Measurements from ENCODE around the gene SEC16B.
"Not testable (repeated sequence)": the region's sequence is repeated elsewhere in the genome, so short reads cannot be mapped to it uniquely, and the experiment has no call there.

SEC16B gene

DNA sequence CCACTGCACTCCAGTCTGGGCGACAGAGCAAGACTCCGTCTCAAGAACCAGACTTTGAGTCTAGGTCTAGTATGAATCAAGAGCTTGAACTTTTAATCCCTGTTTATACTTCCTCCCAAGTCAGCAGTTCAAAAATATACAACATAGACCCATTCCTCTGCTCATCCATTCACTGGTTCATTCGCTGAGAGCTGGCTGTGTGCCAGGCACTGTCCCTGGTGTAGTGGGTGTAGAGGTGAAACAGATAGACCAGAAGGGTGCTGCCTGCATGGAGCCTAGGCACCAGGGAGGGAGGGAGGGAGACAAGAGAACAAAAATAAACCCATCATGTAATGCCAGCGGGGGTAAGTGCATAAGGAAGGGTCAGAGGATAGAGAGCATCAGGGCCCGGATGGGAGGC lies 25.5 kb upstream of the SEC16B start:
- no peak overlapping the region for H3K27ac ChIP-seq
- TF ChIP-seq, protein P1, sequence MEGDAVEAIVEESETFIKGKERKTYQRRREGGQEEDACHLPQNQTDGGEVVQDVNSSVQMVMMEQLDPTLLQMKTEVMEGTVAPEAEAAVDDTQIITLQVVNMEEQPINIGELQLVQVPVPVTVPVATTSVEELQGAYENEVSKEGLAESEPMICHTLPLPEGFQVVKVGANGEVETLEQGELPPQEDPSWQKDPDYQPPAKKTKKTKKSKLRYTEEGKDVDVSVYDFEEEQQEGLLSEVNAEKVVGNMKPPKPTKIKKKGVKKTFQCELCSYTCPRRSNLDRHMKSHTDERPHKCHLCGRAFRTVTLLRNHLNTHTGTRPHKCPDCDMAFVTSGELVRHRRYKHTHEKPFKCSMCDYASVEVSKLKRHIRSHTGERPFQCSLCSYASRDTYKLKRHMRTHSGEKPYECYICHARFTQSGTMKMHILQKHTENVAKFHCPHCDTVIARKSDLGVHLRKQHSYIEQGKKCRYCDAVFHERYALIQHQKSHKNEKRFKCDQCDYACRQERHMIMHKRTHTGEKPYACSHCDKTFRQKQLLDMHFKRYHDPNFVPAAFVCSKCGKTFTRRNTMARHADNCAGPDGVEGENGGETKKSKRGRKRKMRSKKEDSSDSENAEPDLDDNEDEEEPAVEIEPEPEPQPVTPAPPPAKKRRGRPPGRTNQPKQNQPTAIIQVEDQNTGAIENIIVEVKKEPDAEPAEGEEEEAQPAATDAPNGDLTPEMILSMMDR (IDR thresholded peaks at IDR 0.05) = no peak
- no peak for TF ChIP-seq ZFX (IDR thresholded peaks at IDR 0.05; ENCODE audit: borderline replicate concordance)

DNA sequence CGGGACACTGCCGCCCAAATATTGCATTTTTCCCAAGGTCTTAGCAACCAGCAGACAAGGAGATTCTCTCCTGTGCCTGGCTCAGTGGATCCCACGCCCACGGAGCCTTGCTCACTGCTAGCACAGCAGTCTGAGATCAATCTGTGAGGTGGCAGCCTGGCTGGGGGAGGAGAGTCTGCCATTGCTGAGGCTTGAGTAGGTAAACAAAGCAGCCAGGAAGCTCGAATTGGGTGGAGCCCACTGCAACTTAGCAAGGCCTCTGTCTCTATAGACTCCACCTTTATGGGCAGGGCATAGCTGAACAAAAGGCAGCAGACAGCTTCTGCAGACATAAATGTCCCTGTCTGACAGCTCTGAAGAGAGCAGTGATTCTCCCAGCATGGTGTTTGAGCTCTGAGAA lies 16.4 kb upstream of the SEC16B start:
- not testable (repeated sequence) for H3K27ac ChIP-seq

DNA sequence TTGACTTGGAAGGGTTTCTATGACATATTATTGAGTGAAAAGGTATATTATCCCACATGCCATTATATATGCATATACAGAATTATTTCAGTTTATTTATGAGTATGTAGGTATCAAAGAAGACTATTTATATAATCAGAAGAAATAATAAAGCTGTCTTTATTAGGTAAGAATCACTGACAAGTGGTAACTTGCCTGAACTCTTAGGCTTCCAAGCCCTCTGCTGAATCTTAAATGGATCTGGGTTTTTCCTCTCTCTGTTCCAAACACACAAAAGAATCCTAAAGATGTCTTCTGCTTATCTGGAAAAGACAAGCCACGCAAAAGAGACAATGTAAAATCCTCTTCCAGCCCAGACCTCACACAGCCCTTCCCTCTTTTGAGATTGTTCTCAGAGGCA lies 14.9 kb upstream of the SEC16B start:
- H3K27ac ChIP-seq = no peak overlapping the region
- TF ChIP-seq, protein P1 (IDR thresholded peaks at IDR 0.05) = no peak
- no peak for TF ChIP-seq ZFX (IDR thresholded peaks at IDR 0.05; ENCODE audit: borderline replicate concordance)

DNA sequence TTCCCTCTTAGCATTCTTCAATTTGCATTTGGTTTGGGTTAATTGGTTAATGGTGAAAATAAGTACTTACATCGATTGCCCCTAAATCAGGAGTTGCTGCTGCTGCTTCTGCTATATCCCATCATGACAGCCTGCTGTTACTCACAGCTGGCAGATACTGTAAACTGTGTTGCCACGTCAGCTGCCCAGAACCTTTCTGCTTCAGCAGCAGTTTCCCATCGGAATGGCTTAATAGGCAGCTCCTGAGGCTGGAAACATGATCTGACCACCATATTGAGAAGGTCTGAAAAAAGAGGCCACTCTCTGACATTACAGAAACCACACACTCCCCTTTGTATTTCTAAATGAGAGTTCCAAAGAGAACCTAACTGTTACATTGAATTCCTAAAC lies 14.3 kb upstream of the SEC16B start:
- TF ChIP-seq ZFX (IDR thresholded peaks at IDR 0.05; ENCODE audit: borderline replicate concordance) = no peak
- TF ChIP-seq, protein P1 (IDR thresholded peaks at IDR 0.05) = no peak
- no peak overlapping the region for H3K27ac ChIP-seq

DNA sequence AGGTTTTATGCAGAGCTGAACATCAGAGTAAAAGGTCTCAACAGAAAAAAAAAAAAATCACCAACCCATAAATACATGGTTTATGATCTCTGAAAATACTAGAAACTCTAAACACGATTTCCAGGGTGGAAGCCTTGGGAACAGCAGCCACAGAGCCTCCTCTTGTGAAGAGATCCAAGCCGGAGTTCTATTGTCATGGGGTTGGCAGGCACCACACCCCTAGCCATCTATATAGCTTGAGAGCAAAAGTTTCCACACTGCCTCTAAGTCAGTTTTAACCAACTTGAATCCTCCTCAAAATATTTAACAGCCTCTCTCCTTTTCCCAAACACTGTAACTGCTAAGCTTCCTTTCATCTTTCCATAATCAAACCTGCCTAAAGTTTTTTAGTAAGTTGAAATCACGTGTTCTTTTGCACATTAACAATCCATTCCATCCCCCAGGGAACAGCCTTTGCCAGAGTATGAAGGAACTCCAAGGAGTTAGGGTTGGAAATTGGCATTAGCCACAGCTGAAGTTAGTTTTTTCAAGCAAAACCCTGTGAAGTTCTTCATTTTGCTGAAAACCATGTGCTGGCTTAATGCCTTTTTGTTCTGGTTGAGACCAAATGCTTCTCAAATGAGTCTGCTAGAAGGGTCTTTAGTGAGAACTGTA lies 13.8 kb upstream of the SEC16B start:
- no peak overlapping the region for H3K27ac ChIP-seq
- TF ChIP-seq, protein P1 (IDR thresholded peaks at IDR 0.05) = no peak
- no peak for TF ChIP-seq ZFX (IDR thresholded peaks at IDR 0.05; ENCODE audit: borderline replicate concordance)

DNA sequence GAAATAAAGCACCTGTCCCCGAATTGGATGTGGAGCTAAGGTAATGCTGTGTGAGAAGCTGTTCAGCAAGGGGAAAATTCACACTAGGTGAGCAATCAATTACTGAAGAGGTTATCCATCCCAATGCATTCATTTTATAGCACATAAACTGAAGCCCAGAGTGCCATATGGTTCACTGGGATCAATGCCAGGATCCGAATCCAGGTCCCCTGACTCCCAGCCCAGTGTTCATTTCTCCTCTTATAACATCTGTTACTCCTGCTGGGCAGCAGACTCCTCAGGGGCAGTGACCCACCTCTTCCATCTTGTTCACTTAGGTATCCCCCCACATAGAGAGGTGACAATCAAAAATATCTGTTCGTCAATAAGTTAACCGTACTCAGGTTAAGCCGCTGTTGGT lies 13.2 kb upstream of the SEC16B start:
- TF ChIP-seq, protein P1 (IDR thresholded peaks at IDR 0.05) = no peak
- no peak for TF ChIP-seq ZFX (IDR thresholded peaks at IDR 0.05; ENCODE audit: borderline replicate concordance)
- no peak overlapping the region for H3K27ac ChIP-seq

DNA sequence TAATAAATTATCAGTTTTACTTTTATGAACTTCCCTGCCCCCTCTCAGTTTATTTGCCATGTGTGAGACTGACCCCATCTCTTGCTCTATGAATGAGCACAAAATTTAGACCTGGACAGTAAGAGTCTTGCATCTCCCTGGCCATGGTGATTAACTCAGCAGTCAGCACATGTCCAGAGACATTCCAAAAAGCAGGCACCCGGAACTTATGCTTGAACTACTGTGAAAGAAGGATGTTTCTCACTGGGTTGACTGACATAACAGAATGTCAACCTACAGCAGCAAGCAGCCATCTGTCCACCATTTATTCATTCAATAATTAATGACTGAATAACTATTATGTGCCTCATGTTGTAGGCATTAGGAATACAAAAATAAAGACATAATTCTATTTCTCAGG lies 11.3 kb upstream of the SEC16B start:
- TF ChIP-seq ZFX (IDR thresholded peaks at IDR 0.05; ENCODE audit: borderline replicate concordance) = no peak
- TF ChIP-seq, protein P1 (IDR thresholded peaks at IDR 0.05) = no peak
- H3K27ac ChIP-seq = no peak overlapping the region

DNA sequence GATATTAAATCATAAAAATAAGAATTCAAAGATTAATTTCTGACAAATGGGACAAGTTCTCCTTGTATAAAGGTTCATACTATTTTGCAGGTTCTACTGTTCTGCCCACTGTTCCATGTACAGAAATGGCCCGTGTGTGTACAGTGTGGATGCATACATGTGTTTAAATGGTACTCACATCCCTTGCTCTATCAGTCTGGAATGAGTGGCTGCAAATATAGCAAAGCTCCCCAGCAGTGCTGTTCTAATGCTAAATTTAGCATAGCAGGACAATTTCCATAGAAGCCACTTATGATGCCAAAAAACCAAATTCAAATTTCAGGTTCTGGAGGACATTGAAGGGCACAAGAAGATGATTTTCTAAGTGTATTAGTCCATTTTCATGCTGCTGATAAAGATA lies 9.4 kb upstream of the SEC16B start:
- H3K27ac ChIP-seq = no peak overlapping the region
- TF ChIP-seq, protein P1 (IDR thresholded peaks at IDR 0.05) = no peak
- no peak for TF ChIP-seq ZFX (IDR thresholded peaks at IDR 0.05; ENCODE audit: borderline replicate concordance)
